Ovary (tissue), 9 donors: ENCODE results near the gene CA9. TPM values are rescaled to one million over a fixed set of nuclear protein-coding genes. Genes with fewer than 3 reads are reported as not detected.

Experiments used
- DNase-seq, 5 donors: peaks; one replicate each; pipeline ENCODE4 v3.0.0-alpha.2; 2019 to 2020
- H3K27ac ChIP-seq, 2 donors: fragments of 200-600 bp; one replicate each; pipeline versions ENCODE4 v1.5.1 to v1.8.0; 2019 to 2022
- H3K27me3 ChIP-seq: fragments of 200-600 bp; one replicate; pipeline ENCODE4 v1.8.0; 2022
- H3K36me3 ChIP-seq: fragments of 200-600 bp; sonication (generic); one replicate; pipeline ENCODE4 v1.5.1; 2019
- H3K4me1 ChIP-seq: one replicate; pipeline ENCODE4 v1.8.1; 2013; ENCODE audit warnings: mild to moderate bottlenecking, moderate library complexity; ENCODE audit not compliant: insufficient read depth
- H3K4me3 ChIP-seq: fragments of 200-600 bp; sonication (generic); one replicate; pipeline ENCODE4 v1.5.1; 2017
- H3K9me3 ChIP-seq, 2 donors: fragments of 200-600 bp in 1 of 2; sonication (generic) in 1 of 2; one replicate each; pipeline versions ENCODE4 v1.5.1 to v1.8.1; 2013 to 2019; ENCODE audit warnings: mild to moderate bottlenecking in 1 of 2, moderate library complexity in 1 of 2
- CTCF ChIP-seq, 3 donors: fragments of 450-650 bp in 2 of 3; fragments of 200-600 bp in 1 of 3; IDR thresholded peaks; one replicate each; pipeline versions ENCODE4 v1.5.1 to v1.8.0; 2016 to 2022; ENCODE audit warnings: antibody characterized with exemption in 3 of 3, mild to moderate bottlenecking in 1 of 3
- EP300 ChIP-seq: sonication (generic); formaldehyde crosslinking; IDR thresholded peaks from one replicate; pipeline ENCODE4 v1.6.1; 2017; ENCODE audit warnings: antibody characterized with exemption
- POLR2A ChIP-seq: fragments of 450-650 bp; IDR thresholded peaks from one replicate; pipeline ENCODE4 v1.6.1; 2017; ENCODE audit warnings: antibody characterized with exemption, mild to moderate bottlenecking, moderate library complexity
- WGBS, 3 donors: extraction: QIAGEN DNeasy Blood & Tissue Kit in 1 of 3; methylation state at CpG; one replicate each; pipeline versions ENCODE4 v1.1.5 to v1.1.7; 2013 to 2017; 5-methylcytosine and 5-hydroxymethylcytosine counted together
- intact Hi-C, 4 donors: fragments of 100-400 bp; cut with DNase I; formaldehyde crosslinking; loops; one replicate each; pipeline versions ENCODE4 v1.11.0 to v1.15.1; 2022 to 2023
- polyA plus RNA-seq, 2 donors: library from polyadenylated mRNA; stranded (reverse); fragments of 200-250 nt in 1 of 2; fragments of 350-450 nt in 1 of 2; fragmentation: Illumina TruSeq in 1 of 2; extraction: RNeasy Lipid Tissue Mini Kit (QIAGEN cat#74804) in 1 of 2; gene quantifications; one replicate each; pipeline ENCODE4 v1.2.3, GENCODE V29; 2013 to 2014
- total RNA-seq, 7 donors: library from RNA; depleted of rRNA in 2 of 7; stranded (reverse); fragments of >200 nt in 2 of 7; fragmentation: NEBNext Ultra II Directional in 3 of 7; extraction: Animal tissue kit (Norgen Biotek cat#: 25700) in 3 of 7; gene quantifications; one replicate each; pipeline versions ENCODE4 v1.1.0 to v1.2.4, GENCODE V29; 2016 to 2023
- donor health status: DM: no; HTN: no; CAD: no; lungs with moderate emphysema.
- donor health status: DM: no; HTN: no; CAD: no.
- donor health status: Bipolar disorder and iron deficiency.
- donor health status: DM: yes; HTN: yes; CAD: no.
- donor health status: DM: no; HTN: no; CAD: no.
- donor health status: DM: yes; HTN: yes; CAD: no.

The CA9 gene
- total and polyA plus RNA-seq, 9 donors, result 0.37 to 19.5 (median 1.1) TPM; not detected in 1

DNA sequence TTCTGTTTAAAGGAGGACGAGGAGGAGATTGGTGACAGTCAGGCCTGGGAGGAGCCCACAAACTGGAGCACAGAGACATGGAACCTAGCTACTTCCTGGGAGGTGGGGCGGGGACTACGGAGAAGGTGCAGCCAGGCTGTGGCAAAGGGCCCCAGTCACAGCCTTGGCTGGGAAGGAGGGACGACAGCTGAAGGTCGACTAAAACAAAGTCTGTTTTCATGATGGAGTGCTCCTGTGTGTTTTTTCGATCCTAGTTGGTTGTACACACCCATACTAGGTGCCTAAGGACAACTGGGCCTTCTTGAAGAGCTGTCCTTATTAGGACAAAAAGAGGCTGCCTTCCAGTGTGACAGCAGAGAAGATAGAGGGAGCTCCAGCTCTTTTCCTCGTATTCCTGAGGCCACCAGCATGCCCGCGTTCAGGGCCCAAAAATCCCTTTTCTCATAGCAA lies 12.7 kb upstream of the CA9 start:
- Histone ChIP-seq H3K36me3 (no peaks in the 10 kb centered on the region), H3K27ac (no peak overlapping the region), H3K27me3 (no peaks in the 10 kb centered on the region), H3K9me3 (no peaks in the 10 kb centered on the region), H3K4me1 (no peaks in the 10 kb centered on the region), H3K4me3 (no peak overlapping the region)
- WGBS, 3 donors, result 40 to 52% (median 47%) methylated on average over 9 of the region's 9 CpGs
- TF ChIP-seq EP300 (no peak), CTCF (IDR thresholded peaks at IDR 0.05) (peak in 1 of 3 donors; percentile 22), POLR2A (no peak)
- intact Hi-C loops, result loop anchor here in 2 of 4 donors (5.0 kb wide), 2 partner anchors 66 to 71 kb away; partner anchors contain the start of genes CREB3 (in 1 of the 2) and TLN1 (in 1 of the 2)
- DNase-seq, result no peak

DNA sequence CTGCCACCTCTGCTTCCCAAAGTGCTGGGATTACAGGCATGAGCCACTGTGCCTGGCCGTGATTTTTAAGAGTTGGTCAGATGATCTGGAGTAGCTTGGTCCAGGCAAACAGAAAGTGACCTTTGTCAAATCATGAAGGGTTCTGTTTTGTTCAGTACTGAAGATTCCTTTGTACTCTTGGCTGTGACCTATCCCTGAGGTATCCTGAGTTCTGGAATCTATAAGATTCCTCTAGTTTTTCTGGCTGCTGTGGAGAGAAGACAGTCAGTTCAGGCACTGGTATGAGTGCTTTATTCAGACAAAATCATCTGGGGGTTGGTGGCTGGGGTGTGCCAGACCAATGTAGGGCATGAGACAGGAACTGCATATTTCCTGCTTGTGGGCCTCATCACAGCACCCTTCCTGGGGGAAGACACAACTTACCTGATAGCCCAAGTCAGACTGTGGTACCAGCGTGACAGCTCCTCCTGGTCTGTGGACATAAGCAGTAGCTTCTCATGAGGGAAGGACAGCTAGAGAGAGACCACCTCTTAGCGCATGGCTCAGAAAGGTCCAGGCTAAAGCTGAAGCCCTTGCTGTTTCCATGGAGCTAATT lies 11.9 kb upstream of the CA9 start:
- no peak for TF ChIP-seq EP300
- TF ChIP-seq POLR2A, result no peak
- TF ChIP-seq CTCF (IDR thresholded peaks at IDR 0.05), result no peak
- DNase-seq, result no peak
- no peaks in the 10 kb centered on the region for H3K36me3 ChIP-seq
- intact Hi-C loops, result loop anchor here in 2 of 4 donors (5.0 kb wide), 2 partner anchors 65 to 70 kb away; partner anchors contain the start of genes CREB3 (in 1 of the 2) and TLN1 (in 1 of the 2)
- H3K27me3 ChIP-seq, result no peaks in the 10 kb centered on the region
- H3K27ac ChIP-seq, result no peak overlapping the region
- H3K4me3 ChIP-seq, result no peak overlapping the region
- no peaks in the 10 kb centered on the region for H3K9me3 ChIP-seq
- 67 to 75% (median 72%) methylated on average over 3 of the region's 3 CpGs for WGBS, 3 donors
- no peaks in the 10 kb centered on the region for H3K4me1 ChIP-seq

DNA sequence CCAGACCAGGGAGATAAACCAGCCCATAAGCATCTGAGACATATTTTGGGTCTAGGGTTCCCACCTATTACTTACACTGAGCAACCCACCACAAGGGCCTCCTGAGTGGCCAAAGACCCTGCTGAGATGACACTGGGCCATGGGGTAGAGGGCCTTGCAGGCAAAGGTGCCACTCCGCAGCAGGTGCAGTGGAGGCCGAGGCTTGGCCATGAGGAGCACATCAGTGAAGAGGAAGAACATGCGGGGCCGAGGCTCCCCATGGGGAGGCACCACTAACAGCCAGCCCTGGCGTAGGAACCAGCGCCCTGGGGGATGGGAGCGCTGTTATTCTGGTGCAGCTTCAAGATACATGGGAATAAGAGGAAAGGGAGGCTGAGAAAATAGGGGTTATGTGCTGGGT lies 11.3 kb upstream of the CA9 start:
- 87 to 90% (median 88%) methylated on average over 7 of the region's 7 CpGs for WGBS, 3 donors
- intact Hi-C loops, result loop anchor here in 2 of 4 donors (5.0 kb wide), 2 partner anchors 65 to 70 kb away; partner anchors contain the start of genes CREB3 (in 1 of the 2) and TLN1 (in 1 of the 2)

More for the DNA sequence above, 11.3 kb upstream of the CA9 start:
- H3K27ac ChIP-seq, result no peak overlapping the region
- H3K4me3 ChIP-seq, result no peak overlapping the region
- DNase-seq, result no peak
- TF ChIP-seq EP300 (no peak), POLR2A (no peak), CTCF (IDR thresholded peaks at IDR 0.05) (no peak)
- H3K9me3 ChIP-seq, result no peaks in the 10 kb centered on the region
- no peaks in the 10 kb centered on the region for H3K36me3 ChIP-seq
- no peaks in the 10 kb centered on the region for H3K4me1 ChIP-seq
- no peaks in the 10 kb centered on the region for H3K27me3 ChIP-seq
